Stimulated activated naive CD4-positive, alpha-beta T cell treated with Interleukin-2 at 50 U/mL for 16 hours (primary cell): Measurements from ENCODE around the gene CLTB.

Source experiments
- DNase-seq: peaks from one replicate; lab custom pipeline; 2025; lab: John Stamatoyannopoulos, UW

CLTB gene

DNA sequence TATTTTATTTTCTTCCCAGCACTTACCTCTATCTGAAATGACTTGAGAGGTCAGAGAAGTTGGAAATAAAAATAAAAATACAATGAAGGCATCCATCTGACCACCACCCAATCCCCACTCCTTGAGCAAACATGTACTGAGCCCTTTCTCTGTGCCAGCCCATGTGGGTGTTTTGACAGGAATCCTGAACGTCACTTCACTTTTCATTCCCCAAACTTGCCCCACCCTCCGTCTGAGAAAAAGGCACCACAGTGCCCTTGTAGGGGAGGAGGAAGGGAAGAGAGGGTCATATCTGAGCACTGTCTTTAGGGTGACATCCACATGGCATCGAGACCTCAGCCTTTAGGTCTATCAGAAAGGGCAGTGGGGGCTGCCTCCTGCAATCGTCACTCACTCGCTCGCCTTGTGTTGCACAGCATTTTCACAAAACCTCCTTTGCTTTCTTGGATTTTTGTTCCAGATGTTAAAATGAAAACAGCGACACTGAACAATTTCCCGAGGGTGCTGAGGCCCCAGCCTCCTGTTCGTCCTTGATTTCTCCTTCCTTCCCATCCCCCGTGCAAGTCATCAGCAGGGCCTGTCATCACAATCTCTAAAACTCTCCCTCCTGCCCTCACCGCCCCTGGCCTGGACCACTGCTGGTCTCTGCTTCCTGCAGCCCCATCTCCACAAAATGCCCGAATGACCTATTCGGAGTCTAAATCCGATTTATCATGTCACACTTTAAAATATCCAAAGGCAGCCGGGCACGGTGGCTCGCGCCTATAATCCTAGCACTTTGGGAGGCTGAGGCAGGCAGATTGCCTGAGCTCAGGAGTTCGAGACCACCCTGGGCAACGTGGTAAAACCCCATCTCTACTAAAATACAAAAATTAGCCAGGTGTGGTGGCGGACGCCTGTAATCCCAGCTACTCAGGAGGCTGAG lies 14.8 kb downstream of the CLTB start:
- DNase-seq, result no peak

DNA sequence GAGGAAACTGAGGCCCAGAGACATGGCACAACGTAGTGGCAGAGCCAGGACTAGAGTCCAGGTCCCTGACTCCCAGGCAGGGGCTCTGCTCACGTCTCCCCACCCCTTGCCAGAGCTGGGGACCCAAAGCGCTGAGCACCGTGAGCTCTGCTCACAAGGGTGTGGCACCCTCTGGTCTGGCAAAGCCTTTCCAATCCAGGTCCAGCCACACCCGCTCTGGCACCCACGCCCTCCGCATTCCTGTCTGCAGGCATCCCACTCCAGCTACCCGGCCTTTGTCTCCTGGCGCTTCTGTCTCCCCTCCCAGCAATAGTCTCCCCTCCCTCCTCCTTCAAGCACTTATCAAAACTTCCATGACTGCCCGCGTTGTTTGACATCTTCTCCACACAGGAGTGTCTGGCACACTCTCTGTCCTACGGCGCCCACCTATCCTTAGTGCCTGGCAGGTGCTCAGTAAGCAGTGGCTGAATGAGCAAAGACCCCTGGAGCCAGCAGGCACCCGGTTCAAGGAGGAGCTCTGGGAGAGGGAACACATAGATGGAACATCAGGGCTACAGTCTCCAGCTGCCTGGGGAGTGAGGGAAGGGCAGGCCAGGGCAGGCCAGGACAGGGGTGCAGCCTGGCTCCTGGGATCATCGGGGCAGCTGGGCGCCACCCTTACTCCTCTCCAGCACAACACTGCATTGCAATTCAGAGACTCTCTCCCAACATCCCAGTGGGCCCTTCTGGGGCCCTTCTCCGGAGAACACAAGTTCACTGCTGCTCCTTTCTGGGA lies 15.8 kb downstream of the CLTB start:
- no peak for DNase-seq

DNA sequence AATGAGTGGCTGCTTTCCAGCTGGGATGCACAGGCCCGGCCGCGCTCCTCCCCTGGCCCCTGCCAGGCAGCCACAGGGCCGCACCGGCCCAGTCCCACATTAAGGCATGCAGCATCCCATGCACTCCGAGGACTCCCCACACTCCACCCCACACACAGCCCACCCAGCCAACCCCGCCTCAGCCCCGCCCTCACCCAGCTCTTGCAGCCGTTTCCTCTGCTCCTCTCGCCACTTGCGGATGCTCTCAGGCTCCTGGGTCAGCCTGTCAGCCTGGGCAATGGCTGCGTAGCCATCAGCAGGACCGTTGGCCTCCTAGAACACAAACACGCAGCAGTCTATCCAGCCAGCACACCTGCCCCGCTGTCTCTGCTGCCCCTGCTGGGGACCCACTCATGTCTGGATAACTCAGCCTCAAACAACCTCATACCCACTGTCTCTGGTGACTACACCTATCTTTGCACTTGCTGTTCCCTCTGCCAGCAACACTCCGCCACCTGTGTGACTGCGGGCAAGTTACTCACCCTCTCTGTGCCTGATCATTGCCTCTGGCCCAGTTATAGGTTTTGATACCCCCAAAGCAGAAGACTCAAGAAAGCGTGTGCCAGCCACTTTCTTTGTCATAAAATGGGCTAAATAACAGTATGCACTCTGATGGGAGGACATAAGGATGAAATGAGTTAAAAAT lies 18.5 kb downstream of the CLTB start:
- no peak for DNase-seq

DNA sequence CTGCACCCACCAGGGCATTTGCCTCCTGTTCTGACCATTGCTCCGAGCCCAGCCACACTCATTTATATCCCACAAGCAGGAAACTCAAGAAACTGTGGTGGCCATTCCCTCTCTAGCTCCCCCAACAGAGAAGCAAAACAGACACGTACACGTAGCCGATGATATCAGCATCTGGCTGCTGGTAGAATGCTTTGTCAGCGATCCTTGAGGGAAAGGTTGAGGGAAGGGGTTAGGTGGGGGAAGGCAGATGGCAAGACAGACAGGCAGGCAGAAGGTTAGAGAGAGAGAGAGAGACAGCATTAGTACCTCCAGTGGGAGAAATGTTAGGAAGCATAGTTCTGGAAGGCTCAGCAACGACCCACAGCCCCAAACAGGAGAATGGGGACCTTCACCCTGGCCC lies 20.0 kb downstream of the CLTB start:
- DNase-seq, result no peak

DNA sequence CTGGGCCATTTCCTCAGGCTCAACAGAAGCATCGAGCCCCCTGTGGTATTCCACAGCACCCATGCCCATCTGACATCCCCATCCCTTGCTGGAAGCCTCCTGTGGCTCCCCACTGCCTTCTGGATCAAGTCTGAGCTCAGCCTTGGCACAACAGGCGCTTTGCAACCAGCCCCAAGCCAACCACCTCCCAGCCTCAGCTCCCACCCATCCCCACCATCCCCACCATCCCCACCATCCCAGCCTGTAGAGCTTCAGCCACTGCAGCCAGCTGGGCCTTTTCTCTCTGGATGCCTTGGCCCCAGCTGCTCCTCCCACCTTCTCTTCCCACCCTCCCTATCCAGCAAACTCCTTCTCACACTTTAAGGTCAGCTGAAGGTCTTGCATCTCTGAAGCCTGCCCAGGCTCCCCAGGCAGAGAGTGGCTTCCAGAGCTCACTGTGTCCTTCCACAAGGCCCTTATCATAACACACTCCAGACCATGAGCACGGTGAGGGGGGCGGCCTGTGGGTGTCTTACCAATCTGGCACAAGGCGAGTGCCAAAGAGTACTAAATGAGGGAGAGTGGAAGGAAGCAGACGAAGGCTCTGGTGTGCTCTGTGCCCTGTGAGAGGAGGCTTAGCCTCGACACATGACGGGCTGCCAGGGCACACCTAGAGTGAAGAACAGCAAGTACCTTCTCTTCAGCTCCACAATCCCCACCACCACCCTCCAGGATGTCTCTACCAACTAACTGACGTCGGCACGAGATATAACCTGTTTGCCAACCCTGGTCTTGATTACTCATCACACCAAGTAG lies 21.3 kb downstream of the CLTB start:
- DNase-seq, result no peak

DNA sequence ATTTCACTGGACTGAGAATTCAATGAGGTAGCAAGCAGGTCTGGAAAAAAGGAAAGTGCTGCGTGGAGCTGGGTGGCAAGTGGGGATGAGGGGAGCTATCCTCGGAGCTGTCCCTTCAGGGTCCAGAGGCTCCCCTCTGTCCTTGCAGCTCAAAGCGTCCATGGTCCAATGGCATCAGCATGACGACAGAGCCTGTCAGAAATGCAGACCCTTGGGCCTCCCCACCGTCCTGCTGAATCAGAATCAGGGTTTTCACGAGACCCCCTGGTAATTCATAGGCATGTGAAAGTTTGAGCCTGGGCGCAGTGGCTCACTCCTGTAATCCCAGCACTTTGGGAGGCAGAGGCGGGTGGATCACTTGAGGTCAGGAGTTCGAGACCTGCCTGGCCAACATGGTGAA lies 22.2 kb downstream of the CLTB start:
- no peak for DNase-seq

DNA sequence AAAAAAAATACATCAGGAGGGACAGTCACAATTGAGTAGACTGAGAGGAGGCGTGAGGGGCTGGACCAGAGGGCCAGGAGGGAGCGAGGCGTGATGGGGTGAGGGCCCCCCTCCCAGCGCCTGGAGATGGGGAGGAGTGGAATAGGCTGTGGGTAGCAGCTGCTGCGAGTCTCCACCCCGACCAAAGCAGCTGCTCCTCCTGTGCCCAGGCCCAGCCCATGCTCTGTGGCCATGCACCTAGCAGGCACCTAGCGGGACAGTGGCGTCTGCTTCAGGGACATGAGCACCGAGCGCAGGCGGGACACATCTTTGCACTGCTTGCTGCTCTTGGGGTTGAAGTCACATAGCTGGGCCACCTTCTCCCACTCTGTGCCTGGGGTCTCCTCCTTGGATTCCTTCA lies 23.8 kb downstream of the CLTB start:
- DNase-seq, result no peak

DNA sequence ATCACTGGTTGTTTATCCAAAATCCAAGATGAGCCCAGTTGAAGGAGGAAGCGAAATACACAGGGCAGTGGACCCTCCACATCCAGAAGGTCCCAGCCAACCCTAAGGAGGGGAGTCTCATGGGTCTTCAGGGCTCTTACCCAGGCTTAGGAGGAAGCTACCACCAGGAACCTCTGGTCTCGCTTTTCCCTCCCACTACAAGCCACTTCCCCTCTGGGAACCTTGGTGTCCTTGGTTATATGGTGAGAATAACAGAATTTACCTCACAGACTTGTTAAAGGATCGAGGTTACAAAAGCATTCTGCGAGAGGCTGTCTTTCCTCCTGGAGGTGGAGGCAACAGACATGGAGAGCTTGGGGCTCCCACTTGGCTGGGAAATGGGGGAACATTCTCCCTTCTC lies 24.3 kb downstream of the CLTB start:
- no peak for DNase-seq

DNA sequence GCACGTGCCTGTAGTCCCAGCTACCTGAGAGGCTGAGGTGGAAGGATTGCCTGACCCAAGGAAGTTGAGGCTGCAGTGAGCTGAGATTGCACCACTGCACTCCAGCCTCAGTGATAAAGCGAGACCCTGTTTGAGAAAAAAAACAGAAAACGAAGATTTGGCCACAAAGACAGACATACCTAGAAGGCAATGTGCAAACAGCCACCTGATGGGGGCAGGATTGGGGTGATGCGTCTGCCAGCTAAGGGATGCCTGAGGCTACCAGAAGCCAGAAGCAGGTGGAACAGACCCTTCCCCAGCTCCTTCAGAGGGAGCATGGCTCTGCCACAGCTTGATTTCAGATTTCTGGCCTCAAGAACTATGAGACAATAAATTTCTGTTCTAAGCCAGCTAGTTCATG lies 24.9 kb downstream of the CLTB start:
- DNase-seq, result no peak

DNA sequence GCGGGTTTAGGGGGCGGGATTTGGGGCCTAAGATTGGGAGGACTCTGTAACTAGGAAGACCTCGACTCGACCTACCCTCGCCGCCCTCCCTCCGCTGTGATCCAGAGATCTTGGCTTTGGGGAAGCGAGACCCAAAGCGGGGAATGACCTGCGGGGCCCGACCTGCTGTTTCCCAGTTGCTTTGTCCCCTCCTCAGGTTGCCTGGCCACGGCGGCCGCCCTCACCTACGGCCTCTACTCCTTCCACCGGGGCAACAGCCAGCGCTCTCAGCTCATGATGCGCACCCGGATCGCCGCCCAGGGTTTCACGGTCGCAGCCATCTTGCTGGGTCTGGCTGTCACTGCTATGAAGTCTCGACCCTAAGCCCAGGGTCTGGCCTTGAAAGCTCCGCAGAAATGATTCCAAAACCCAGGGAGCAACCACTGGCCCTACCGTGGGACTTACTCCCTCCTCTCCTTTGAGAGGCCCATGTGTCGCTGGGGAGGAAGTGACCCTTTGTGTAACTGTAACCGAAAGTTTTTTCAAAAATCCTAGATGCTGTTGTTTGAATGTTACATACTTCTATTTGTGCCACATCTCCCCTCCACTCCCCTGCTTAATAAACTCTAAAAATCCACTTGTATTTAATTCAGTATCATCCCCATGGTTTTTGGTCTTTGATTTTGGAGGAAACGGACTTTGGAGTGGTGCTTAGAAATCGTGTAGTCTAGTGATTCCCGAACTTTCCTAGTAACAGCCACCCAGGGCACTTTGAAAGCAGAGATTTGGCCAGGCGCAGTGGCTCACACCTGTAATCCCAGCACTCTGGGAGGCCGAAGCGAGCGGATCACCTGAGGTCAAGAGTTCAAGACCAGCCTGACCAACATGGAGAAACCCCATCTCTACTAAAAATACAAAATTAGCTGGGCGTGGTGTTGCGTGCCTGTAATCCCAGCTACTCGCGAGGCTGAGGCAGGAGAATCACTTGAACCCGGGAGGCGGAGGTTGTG lies 26.9 kb downstream of the CLTB start:
- DNase-seq, result peak; percentile 82

DNA sequence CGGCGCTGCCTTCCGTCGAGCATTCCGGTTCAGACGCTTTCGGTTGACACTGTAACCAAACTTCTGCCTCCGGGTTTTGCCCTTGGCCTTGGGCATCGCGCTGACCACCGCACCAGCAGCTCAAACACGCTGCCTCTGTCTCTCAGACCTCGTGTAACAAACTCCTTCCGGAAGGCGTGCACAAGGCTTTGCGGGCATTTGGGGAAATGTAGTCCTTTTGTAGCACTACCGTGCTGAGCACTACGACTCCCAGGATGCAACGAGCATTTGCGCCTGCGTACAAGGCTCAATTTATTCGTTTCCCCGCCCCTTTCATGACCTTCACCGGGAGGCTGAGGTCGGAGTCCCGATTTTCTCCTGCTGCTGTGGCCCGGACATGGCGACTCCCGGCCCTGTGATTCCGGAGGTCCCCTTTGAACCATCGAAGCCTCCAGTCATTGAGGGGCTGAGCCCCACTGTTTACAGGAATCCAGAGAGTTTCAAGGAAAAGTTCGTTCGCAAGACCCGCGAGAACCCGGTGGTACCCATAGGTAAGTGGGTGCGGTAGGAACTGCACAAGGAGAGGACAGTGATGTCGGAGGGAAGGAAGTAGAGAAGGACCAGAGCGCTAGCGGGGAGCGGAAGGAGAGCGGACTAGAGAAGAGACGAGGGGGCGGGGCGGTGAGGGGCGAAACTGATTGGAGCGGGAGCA lies 27.8 kb downstream of the CLTB start, which contains the start of the genes HIGD2A and NOP16:
Gene HIGD2A, plus strand, starts transcription at position 308 of the 691 bp plus-strand sequence. Its CDS starts 69 bp downstream, at position 377.
Gene NOP16, minus strand, starts transcription at position 155 of the 691 bp plus-strand sequence. Its CDS starts 59 bp downstream, at position 96.
- DNase-seq, result peak; percentile 100

DNA sequence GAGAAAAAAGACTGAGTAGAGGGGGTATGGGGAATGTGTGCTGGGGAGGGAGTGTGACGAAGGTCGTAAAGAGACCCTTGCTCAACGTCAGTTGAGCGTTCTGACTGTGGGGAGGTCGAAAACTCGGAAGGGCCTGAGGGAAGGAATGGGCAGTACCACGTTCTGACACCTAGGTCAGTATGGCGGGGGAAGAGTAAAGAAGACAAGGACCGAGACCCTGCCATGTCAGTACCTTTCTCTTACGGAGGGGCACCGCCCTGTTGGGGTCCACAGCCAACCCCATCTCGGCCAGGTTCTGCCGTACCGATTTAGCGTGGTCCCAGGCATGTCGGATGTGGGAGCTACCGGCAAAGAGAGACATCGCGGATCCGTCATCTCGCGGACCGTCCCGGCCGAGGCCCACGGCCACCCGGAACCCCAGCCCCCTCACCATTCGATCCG lies 28.3 kb downstream of the CLTB start:
- DNase-seq, result no peak

DNA sequence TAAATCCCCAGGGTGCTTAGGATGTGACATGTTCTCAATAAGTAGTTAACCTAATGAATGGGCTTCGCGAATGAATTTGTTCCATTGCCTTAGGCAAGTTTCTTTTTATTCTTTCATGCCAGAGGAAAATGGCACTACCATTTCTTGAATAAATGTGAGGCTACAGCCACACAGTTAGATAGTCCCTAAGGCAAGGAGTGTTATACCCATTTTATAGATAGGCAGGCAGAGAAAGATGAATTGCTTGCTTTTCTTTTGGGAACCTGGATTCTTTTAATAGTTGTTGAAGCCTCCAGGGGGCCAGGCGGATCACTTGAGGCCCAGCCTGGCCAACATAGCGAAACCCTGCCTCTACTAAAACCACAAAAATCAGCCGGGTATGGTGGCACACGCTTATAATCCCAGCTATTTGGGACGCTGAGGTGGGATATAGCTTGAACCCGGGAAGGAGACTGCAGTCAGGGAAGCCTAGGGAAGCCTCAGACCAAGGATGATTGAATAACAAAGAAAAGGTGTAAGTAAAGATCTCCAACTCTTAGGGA lies 28.9 kb downstream of the CLTB start:
- DNase-seq, result no peak

DNA sequence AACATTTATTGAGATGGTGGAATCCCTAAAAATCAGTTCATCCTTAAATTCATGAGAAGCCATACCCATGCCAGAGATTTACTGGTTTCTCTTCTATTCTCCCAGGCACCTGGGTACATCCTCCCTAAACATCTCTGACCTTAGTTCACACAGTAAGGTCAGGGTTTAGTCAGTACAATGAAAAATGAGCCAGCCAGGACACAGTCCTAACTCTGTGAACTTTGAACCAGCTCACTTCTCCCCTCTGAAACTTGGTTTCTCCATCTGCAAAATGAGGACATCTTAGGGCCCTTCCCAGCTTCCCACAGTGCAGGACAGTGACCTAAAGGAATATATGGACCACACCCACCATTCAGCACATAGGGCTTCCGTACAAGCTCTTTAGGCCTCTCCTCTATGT lies 29.8 kb downstream of the CLTB start:
- no peak for DNase-seq

DNA sequence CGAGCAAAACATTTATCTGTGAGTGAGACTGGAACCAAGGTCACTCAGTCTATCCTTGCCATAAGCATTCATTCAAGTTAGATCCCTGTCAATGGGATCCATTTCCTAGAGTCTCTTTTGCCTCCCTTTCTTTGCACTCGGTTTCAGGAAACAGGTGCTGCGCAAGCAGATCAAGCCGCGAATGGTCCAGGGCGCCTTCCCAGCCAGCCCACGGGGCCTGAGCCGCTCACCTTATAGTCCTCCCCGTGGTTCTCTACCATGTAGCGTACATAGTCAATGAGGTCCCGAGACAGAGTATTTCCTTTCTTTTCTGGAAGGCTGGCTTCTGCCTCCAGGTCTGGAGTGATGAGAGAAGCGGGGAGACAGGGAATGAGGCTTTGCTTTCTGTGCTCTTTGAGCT lies 31.3 kb downstream of the CLTB start:
- no peak for DNase-seq

DNA sequence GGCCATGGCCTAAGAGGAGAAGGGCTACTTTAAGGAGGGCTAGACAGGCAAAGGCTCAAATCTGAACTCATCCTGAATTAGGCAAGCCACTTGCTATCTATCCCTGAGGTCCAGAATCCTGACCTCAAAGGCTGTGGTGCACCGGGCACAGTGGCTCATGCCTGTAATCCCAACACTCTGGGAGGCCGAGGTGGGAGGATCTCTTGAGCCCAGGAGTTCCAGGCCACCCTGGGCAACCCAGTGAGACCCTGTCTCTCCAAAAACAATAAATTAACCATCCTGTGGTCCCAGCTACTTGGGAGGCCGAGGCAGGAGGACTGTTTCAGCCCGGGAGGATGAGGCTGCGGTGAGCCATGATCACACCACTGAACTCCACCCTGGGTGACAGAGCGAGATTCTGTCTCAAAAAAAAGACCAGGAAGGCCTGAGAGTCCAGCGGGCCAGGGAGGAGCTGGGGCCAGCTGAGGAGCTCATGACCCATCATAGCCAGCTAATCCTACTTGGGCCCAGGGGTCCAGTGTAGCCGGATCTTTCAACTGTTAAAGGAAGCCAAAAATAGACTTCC lies 31.9 kb downstream of the CLTB start:
- no peak for DNase-seq

DNA sequence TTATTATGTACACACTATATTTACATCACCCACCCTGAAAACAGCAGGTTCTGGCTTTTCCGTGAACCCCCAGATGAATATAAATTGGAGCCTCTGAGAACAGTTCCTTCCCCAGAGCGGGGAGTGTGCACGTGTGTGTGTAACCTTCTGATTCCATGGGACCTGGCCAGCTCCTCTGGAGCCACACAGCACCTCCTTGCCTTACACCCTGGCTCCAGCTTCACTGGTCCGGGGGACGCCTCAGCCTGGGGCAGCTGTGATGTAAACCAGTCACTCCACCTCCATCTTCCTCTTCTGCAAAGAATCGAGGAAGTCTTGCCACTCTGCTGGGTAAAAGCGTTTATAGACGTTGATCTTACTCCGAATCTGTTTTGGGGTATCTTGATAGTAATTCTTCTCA lies 32.4 kb downstream of the CLTB start:
- DNase-seq, result no peak

DNA sequence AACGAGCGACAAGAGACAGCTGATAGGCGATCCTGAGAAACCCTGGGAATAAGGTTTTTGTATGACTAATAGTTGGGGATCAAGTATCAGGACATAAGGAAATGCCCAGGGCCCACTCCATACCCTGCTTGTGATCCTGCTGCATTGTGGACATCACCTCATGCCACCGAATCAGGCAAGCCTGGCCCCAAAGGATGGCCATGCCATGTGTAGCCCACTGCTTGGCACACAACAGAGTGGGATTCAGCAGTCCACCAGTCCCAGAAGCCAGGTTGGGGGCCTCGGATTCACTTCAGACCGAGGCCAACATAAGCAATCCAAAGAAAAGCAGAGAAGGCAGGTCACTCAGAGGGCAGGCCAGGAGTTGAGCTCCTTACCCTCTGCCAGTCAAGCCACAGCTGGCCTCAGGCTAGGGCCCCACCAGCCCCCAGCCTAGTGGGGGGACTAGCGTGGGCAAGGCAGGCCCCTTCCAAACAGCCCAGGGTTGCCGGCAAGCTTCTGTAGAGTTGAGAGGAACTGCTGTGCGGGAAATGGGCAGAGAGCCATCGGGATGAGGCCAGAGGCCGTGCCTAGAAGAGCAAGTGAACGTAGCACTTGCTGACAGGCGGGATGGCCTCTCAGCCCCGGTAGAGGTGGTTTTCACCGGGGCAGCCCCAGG lies 33.0 kb downstream of the CLTB start:
- DNase-seq, result no peak

DNA sequence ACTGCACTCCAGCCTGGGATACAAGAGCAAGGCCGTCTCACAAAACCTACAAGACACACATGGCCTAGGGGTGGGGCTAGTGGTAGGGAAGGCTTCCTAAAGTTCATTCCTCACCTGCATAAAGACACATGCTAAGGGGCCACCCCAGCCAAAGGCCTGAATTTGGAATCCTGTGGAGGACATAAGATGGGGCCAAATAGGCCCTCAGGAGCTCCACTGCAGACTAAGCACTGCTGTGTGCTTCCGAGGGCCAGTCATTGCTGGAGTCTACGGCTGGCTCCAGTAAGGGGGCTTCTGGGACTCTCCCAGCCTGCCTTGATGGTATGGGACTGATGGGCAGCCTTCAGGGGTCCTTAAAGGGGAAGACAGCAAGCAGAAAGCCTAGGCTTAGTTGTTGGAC lies 33.6 kb downstream of the CLTB start:
- no peak for DNase-seq
